Spinal cord (tissue), 10 donors: ENCODE data around the gene NPM1. TPM values are rescaled to one million over a fixed set of nuclear protein-coding genes. Genes with fewer than 3 reads are reported as not detected.
"Not testable (repeated sequence)": the region's sequence is repeated elsewhere in the genome, so short reads cannot be mapped to it uniquely, and the experiment has no call there.

Experiments
- DNase-seq, 6 donors: peaks; one replicate each; pipeline versions ENCODE4 v3.0.0 to v3.0.0-alpha.2; 2013 to 2015; ENCODE audit warnings: low spot score in 6 of 6, low read depth in 4 of 6
- H3K27ac ChIP-seq: one replicate; pipeline ENCODE4 v1.5.1; 2013; ENCODE audit warnings: low read depth, low read length, control low read depth
- H3K27me3 ChIP-seq: one replicate; pipeline ENCODE4 v1.6.1; 2013; ENCODE audit warnings: low read length; ENCODE audit not compliant: control insufficient read depth, insufficient read depth
- H3K36me3 ChIP-seq: one replicate; pipeline ENCODE4 v1.6.1; 2013; ENCODE audit warnings: low read length; ENCODE audit not compliant: control insufficient read depth, insufficient read depth
- H3K4me1 ChIP-seq: one replicate; pipeline ENCODE4 v1.6.1; 2013; ENCODE audit warnings: low read length; ENCODE audit not compliant: control insufficient read depth, insufficient read depth
- H3K4me3 ChIP-seq: one replicate; pipeline ENCODE4 v1.5.1; 2013; ENCODE audit warnings: low read depth, low read length, control low read depth
- H3K9me3 ChIP-seq: one replicate; pipeline ENCODE4 v1.6.1; 2013; ENCODE audit warnings: low read length; ENCODE audit not compliant: control insufficient read depth, insufficient read depth
- WGBS: methylation state at CpG from one replicate; pipeline ENCODE4 v1.1.5; 2013; ENCODE audit warnings: missing lambda C conversion rate; ENCODE audit not compliant: insufficient coverage; 5-methylcytosine and 5-hydroxymethylcytosine counted together
- polyA plus RNA-seq, 2 donors: library from polyadenylated mRNA; unstranded; fragments of 120-200 nt; gene quantifications; one replicate each; pipeline ENCODE4 v1.2.1, GENCODE V29; 2013; ENCODE audit not compliant: insufficient read length in 2 of 2
- total RNA-seq, 2 donors: library from RNA; depleted of rRNA in 1 of 2; stranded (reverse); fragments of 120-200 nt in 1 of 2; fragments of >200 nt in 1 of 2; gene quantifications; one replicate each; pipeline versions ENCODE4 v1.2.3 to v1.2.4, GENCODE V29; 2013 to 2014
- donor health status: healthy.

NPM1 gene
- total and polyA plus RNA-seq, 4 donors = 547 to 1,593 (median 729) TPM

DNA sequence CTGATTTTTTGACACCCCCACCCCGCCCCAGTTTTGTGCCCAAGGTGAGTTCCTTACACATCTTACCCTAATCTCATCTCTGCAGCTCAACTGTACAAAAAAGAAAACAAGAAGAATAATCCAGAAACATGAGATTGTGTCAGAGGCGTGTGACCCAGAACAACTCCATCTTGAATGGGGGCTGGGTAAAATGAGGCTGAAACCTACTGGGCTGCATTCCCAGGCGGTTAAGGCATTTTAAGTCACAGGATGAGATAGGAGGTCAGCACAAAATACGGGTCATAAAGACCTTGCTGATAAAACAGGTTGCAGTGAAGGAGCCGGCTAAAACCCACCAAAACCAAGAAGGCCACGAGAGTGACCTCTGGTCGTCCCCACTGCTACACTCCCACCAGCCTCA is 26.5 kb upstream of the NPM1 start:
- H3K4me1 ChIP-seq, DNase-seq, H3K27ac ChIP-seq, H3K27me3 ChIP-seq, H3K9me3 ChIP-seq, H3K36me3 ChIP-seq, H3K4me3 ChIP-seq: not testable (repeated sequence)
- 89% methylated on average over 5 of the region's 7 CpGs for WGBS

GRCh38 chr5:171363249-171363648 is 24.4 kb upstream of the NPM1 start:
- not testable (repeated sequence) for DNase-seq, H3K27me3 ChIP-seq
- WGBS = 100% methylated on average over 1 of the region's 3 CpGs

GRCh38 chr5:171363846-171364245 is 23.8 kb upstream of the NPM1 start:
- no peaks in the 10 kb centered on the region for H3K9me3 ChIP-seq
- DNase-seq = no peak
- H3K27me3 ChIP-seq = no peaks in the 10 kb centered on the region
- no peaks in the 10 kb centered on the region for H3K36me3 ChIP-seq
- no peaks in the 10 kb centered on the region for H3K4me1 ChIP-seq
- 90% methylated on average over 2 of the region's 3 CpGs for WGBS
- no peak overlapping the region for H3K4me3 ChIP-seq
- H3K27ac ChIP-seq = no peak overlapping the region

More at GRCh38 chr5:171363249-171363648, 24.4 kb upstream of the NPM1 start:
- H3K4me1 ChIP-seq, H3K9me3 ChIP-seq, H3K36me3 ChIP-seq, H3K27ac ChIP-seq, H3K4me3 ChIP-seq: not testable (repeated sequence)

GRCh38 chr5:171365351-171365750 is 22.3 kb upstream of the NPM1 start:
- no peak overlapping the region for H3K27ac ChIP-seq
- H3K4me3 ChIP-seq = no peak overlapping the region
- 9% methylated on average over 4 of the region's 7 CpGs for WGBS
- H3K27me3 ChIP-seq = no peaks in the 10 kb centered on the region
- H3K4me1 ChIP-seq = no peaks in the 10 kb centered on the region
- no peaks in the 10 kb centered on the region for H3K9me3 ChIP-seq
- no peaks in the 10 kb centered on the region for H3K36me3 ChIP-seq
- DNase-seq = no peak

DNA sequence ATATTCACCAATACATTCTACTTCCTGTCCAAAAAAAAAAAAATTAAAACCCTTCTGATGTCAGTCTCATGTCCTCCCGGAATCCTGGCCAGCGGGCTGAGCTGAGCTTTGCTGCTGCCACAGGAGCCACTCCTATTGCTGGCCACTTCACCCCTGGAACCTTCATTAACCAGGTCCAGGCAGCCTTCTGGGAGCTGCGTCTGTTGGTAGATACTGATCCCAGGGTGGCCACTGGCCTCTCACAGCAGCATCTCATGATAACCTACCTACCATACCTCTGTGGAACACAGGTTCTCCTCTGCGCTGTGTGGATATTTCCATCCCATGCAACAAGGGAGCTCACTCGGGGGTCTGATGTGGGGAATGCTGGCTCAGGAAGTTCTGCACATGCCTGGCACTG is 21.0 kb upstream of the NPM1 start:
- no peaks in the 10 kb centered on the region for H3K27me3 ChIP-seq
- no peak overlapping the region for H3K27ac ChIP-seq
- H3K4me3 ChIP-seq = no peak overlapping the region
- no peak for DNase-seq
- 90% methylated on average over 4 of the region's 5 CpGs for WGBS
- no peaks in the 10 kb centered on the region for H3K36me3 ChIP-seq
- no peaks in the 10 kb centered on the region for H3K9me3 ChIP-seq
- no peaks in the 10 kb centered on the region for H3K4me1 ChIP-seq

GRCh38 chr5:171367424-171368370 is 20.0 kb upstream of the NPM1 start:
- no peaks in the 10 kb centered on the region for H3K4me1 ChIP-seq
- DNase-seq = no peak
- H3K27me3 ChIP-seq = no peaks in the 10 kb centered on the region
- no peak overlapping the region for H3K27ac ChIP-seq
- no peak overlapping the region for H3K4me3 ChIP-seq
- WGBS = 95% methylated on average over 8 of the region's 16 CpGs
- no peaks in the 10 kb centered on the region for H3K9me3 ChIP-seq
- no peaks in the 10 kb centered on the region for H3K36me3 ChIP-seq

GRCh38 chr5:171369056-171369455 is 18.6 kb upstream of the NPM1 start:
- WGBS = 95% methylated on average over 3 of the region's 6 CpGs
- H3K4me1 ChIP-seq = no peaks in the 10 kb centered on the region
- H3K9me3 ChIP-seq = no peaks in the 10 kb centered on the region
- H3K27me3 ChIP-seq = no peaks in the 10 kb centered on the region
- DNase-seq = no peak
- H3K36me3 ChIP-seq = no peaks in the 10 kb centered on the region
- H3K27ac ChIP-seq = no peak overlapping the region
- H3K4me3 ChIP-seq = no peak overlapping the region

GRCh38 chr5:171369898-171370297 is 17.8 kb upstream of the NPM1 start:
- Histone ChIP-seq H3K4me3 (no peak overlapping the region), H3K36me3 (no peaks in the 10 kb centered on the region), H3K4me1 (no peaks in the 10 kb centered on the region), H3K27ac (no peak overlapping the region), H3K27me3 (no peaks in the 10 kb centered on the region), H3K9me3 (no peaks in the 10 kb centered on the region)
- WGBS = 97% methylated on average over 3 of the region's 4 CpGs
- DNase-seq = no peak

DNA sequence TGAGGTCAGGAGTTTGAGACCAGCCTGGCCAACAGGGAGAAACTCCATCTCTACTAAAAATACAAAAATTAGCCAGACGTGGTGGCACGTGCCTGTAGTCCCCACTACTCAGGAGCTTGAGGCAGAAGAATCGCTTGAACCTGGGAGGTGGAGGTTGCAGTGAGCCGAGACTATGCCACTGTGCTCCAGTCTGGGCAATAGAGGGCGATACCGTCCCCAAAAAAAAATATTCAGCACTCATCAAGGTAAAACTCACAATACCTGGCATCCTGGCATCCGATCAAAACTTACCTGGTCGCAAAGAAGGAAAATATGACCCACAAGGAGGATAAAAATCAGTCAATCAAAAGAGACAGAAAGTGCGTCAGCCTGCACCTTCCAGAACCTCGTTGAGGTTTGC is 16.8 kb upstream of the NPM1 start:
- not testable (repeated sequence) for H3K27ac ChIP-seq, H3K27me3 ChIP-seq, H3K4me1 ChIP-seq, H3K4me3 ChIP-seq, H3K9me3 ChIP-seq, H3K36me3 ChIP-seq, DNase-seq
- 65% methylated on average over 9 of the region's 10 CpGs for WGBS

- Histone ChIP-seq H3K4me1 (no peaks in the 10 kb centered on the region), H3K4me3 (no peak overlapping the region), H3K36me3 (no peaks in the 10 kb centered on the region), H3K27ac (no peak overlapping the region), H3K9me3 (no peaks in the 10 kb centered on the region), H3K27me3 (no peaks in the 10 kb centered on the region)
- DNase-seq = no peak
- 84% methylated on average over 8 of the region's 13 CpGs for WGBS
Measured at GRCh38 chr5:171371326-171371725, 16.3 kb upstream of the NPM1 start.
